HG03095 (cell line): ENCODE measurements around the gene CPNE1.
"Not testable (repeated sequence)": the region's sequence is repeated elsewhere in the genome, so short reads cannot be mapped to it uniquely, and the experiment has no call there.

Source experiments
- ATAC-seq: cut with Tn5 transposase; IDR thresholded peaks from one replicate; pipeline ENCODE4 v1.9.1; 2021; ENCODE audit warnings: moderate library complexity; ENCODE audit not compliant: unreplicated experiment

CPNE1 gene

DNA sequence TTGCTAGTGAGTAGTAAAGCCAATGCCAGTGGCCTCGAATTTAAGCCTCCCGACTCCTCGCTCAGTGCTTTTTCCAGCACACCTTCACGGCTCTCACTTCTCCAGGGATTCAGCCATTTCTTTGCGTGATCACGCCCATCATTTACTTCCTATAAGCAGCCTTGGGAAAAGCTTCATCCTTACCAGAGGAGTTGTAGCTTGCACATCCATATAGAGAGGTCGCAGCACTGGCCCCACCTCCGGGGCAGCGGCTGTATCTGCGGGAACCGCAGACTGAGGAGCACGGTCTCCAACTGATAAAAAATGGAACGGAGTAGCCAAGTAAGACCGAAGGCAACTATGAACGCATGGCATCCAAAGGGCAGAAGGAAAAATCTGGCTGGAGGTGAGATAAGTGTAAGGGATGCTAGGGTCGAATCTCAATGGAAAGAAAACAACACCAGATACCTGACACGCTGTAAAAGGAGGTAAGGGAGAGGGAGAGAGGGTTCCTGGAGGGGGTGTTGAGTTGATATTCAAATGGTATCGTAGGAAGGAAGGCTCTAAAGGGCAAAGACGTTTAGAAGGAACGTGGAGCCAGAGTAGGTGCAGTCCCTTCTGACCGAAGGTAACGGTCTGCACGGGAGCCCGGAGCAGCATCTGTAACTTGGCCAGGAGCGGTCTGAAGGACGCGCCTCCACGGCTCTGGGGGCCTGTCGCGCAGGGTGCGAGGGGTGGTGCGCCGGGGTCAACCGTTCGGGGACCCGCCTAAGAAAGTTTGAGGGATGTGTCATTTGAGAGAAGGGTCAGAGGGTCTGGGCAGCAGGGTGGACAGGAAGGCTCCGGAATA is 33.8 kb upstream of the CPNE1 start:
- peak; percentile 24 for ATAC-seq

DNA sequence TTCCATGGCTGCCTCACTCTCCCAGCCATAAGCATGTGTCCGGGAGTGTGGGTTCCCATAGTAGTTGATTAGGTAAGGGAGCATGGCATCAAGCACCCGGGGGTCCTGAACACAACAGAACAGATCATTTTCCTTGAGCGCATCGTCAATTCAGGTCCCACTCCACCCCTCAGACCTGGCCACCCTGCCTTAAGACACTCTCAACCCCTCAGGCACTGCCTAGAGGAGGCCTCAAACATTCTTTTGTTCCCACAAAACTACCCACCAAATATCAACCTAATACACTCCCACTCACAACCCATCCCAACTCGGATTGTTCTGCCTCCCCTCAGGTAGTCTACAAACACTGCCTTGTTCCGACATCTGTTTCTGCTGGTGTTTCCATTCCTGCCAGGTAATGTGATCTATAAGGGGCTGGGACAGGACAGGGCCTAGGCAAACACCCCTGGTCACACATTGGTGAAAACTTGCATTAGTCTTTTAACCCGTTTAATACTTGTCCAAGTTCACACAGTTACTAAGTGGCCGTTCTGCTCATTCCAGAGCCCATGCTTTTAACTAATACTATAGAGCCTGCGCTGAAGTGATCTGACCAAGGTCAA is 33.1 kb upstream of the CPNE1 start:
- ATAC-seq: no peak

DNA sequence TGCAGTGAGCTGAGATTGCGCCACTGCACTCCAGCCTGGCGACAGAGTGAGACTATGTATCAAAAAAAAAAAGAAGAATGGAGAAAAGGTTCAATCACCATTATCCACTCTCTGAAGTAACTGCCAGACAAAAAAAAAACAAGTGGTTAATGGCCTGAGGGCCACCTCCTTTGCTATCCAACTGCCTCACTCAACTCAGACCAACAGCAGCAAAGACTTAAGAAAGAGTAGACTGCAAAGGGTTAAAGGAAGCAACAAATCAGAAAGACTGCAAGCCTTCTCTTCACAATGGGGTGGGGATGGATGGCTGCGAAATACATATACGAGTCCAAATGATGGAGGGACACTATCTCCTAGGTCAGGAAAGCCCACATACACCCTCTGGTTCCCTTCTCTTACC is 31.3 kb upstream of the CPNE1 start:
- no peak for ATAC-seq

DNA sequence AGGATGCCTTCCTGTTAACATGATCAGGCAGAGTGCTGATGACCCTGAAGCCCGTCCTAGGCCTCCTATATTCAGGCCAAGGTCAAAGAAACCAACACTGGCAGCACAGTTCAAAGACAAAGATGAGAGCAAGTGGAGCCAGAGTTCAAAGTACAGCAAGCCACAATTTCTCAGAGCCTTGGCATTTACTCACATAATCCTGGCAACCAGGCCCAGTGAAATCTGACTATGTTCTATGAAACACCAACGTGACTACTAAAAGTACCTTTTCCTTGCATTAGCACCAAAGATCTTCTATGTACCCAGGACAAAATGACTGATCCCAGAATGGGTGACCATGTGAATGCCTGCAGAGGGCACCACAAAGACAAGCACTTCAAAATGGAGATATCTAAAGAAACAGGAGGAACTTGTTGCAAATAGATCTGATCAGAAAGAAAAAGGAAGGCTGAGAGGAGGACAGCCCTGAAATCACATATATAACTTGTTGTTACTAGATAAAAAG is 30.6 kb upstream of the CPNE1 start:
- no peak for ATAC-seq

DNA sequence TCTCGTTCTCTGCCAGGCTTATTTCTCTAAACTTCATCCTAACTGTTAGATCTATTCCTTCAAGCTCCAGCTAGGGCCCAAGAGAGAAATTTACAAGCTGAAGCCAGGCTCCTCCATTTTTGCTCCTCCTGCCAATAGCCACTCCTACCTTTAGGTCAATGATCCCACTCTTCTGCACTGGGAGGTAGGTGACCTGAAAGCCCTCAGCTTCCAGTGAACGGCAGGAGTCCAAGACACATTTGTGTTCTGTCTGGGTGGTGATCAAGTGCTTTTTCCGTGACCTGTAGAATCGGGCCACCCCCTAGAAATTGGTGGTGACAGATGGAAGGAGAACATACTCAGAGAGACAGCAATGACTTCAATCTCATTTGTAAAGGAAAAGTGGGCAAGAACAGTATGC is 25.6 kb upstream of the CPNE1 start:
- ATAC-seq: no peak

DNA sequence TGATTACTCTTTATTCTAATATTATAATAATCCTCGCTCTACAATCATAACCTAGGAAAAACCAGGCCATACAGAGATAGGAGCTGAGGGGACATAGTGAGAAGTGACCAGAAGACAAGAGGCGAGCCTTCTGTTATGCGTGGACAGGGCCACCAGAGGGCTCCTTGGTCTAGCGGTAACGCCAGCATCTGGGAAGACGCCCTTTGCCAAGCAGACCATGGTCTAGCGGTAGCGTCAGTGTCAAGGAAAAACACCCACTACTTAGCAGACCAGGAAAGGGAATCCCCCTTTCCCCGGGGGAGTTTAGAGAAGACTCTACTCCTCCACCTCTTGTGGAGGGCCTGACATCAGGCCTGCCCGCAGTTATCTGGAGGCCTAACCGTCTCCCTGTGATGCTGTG is 22.2 kb upstream of the CPNE1 start:
- not testable (repeated sequence) for ATAC-seq

DNA sequence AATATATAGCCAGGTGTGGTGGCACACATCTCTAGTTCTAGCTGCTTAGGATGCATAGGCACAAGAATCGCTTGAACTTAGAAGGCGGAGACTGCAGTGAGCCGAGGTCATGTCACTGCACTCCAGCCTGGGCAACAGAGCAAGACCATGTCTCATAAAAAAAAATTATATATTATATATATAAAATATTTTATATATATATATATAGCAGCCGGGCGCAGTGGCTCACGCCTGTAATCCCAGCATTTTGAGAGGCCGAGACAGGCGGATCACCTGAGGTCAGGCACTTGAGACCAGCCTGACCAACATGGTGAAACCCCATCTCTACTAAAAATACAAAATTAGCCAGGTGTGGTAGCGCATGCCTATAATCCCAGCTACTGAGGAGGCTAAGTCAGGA is 20.7 kb upstream of the CPNE1 start:
- not testable (repeated sequence) for ATAC-seq

DNA sequence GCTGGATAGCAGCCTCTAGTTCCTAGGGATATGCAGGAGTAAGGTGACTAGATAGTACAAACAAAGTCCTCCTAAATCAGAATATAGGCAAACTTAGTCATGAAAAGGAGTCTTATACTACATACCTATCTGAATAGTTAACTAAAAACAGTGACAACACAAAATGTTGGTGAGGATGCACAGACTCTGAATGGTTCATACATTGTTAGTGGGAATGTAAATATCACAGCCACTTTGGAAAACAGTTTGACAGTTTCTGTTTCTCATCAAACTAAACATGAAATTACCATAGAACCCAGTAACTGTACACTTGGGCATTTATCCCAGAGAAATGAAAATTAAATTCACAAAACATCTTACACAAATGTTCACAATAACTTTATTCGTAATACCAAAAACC is 17.3 kb upstream of the CPNE1 start:
- ATAC-seq: no peak

DNA sequence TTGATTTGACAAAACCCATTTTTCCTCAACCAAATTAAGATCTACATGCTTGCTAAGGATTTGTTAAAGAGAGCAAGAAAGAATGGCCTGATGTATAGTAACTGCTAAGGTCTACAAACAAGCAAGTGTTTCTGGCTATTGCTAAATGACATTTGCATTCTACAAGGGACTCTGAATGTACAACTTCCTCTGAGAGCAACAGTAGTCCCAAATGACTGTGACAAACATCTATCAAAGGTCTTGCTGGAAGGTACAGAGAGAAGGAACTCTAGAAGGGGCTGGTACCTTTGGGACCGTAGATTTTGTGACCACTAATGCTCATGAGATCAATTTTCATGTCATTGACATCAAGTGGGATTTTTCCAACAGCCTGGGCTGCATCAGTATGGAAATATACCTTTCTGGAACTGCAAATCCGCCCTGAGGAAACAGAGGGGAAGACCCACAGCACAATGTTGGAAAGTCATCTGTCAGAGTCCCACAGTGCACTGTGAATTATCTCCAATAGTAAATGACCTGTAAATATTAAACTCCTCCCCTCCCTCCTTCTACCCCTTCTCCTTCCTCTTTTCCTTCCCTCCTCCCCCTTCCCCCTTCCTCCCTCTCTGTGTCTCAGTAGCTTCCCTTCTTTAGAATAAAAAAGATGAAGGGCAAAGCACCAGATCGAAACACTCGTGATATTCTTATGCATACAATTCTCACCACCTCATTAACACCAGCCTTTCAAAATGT is 15.9 kb upstream of the CPNE1 start:
- no peak for ATAC-seq

DNA sequence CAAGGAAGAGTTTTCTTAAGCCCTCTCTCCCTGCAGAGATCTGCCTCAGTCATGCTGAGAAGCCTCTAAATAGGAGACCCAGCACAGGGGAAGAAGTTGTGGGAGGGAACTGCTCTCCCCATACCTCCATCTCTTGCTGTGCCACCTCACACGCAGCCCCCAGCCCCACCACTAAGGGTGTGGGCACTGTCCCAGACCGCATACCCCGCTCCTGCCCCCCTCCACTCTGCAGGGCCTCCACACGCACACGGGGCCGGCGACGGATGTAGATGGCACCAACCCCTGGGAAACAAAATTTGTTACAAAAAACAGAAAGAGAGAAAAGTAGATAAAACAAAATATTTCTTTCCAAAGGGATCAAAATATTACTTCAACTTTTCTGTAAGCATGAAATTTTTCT is 10.2 kb upstream of the CPNE1 start:
- ATAC-seq: no peak

DNA sequence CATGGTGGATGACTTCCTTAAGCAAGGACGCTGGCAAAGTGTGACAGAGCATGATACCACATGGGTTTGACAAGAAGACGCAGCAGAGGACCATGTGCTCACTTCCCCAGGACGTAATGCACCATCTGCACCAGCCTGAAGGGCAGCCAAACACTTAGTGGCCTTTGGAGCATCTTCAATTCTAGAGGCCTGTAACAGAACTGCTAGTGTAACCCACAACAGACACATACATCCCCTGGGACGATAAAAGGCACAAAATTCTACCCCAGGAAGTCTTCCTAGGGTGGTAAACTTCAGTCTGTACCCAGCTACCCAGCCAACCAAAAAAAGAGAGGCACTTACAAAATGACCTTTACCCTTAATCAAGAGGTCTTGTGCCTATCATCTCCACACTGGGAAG is 9.2 kb upstream of the CPNE1 start:
- ATAC-seq: no peak

DNA sequence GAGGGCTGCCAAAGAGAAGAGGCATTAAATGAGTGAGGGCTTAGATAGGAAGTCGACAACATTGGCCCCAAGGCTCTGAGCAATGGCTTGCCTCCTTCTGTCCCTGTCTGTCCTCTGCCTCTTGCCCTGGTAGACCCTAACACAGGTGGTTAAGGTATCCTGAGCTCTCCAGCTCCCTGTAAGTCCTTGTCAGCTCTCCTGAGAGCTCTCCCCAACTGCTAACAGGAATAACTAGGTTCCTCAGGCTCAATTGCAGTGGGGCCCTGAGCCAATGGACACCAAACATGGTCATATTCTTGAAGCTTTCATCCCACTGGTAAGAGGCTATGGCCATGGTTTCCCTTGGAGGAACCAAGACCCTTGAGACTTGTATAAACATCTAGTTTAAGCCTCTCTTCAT is 5.0 kb upstream of the CPNE1 start:
- no peak for ATAC-seq

DNA sequence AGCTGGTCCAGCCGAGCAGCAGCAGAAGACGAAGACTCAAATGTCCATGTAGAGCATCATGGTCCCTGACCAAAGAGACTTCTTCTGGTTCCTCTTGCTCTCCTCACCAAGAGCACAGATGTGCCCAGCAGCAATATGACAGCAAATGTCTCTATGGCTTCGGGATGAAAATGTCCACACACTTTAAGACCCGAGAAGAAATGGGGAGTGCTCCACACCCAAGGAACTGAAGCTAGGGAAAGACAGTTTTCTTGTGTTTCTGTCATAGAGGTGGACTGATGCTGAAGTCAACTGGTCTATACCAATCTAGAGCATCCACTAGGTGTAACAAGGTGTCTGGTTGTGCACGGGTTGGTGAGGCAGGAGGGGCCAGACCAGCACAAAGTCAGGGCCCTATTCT is 4.5 kb upstream of the CPNE1 start:
- no peak for ATAC-seq

DNA sequence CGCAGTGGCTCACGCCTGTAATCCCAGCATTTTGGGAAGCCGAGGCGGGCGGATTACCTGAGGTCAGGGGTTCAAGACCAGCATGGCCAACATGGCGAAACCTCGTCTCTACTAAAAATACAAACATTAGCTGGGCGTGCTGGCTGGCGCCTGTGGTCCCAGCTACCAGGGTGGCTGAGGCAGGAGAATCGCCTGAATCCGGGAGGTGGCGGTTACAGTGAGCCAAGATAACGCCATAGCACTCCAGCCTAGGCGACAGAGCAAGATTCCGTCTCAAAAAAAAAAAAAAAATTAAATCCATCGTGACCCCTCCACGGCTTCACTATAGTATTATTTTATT is 1.2 kb upstream of the CPNE1 start:
- no peak for ATAC-seq

DNA sequence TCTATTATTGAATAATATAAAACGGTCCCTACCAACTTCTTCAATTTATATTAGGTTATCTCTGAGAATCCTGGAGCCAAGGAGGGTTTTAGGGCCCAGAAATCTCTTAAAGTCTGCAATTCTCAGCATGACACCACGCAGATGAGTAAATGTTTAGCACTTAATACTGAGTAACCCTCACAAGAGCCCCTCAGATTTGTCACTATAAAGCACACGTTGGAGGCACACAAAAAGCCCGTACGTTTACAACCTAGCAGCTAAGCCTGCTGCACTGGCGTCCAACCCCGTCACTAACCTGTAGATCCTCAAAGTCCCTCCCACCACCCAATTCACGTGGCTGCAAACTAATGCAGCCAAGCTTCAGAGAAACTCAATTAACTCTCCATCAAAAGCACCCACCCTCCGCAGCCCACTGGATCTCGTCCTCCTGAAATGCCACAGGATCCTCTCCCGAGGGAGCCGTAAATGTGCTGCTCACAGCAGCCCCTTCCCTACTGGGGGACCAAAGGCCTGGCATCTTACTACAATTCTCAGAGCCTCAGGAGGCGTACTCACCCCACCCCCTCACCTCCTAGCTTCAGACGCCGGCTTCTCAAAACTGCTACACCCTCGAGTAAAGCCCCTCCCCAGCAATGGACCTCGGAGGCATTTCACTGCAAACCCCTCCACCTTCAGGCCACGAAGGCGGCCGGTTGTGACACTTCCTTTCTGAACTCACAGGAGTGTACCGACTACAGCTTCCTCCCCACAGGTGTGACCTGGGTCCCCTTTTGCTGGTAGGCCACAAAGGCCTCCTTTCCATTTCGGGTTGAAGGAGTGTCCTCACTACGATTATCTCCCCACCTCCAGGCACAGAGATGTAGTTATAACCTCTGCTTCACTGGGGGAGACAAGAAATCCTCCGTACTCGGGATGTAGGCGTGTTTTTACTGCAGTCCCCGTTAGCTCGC is 909 bp downstream of the CPNE1 start:
- peak; percentile 34 for ATAC-seq

DNA sequence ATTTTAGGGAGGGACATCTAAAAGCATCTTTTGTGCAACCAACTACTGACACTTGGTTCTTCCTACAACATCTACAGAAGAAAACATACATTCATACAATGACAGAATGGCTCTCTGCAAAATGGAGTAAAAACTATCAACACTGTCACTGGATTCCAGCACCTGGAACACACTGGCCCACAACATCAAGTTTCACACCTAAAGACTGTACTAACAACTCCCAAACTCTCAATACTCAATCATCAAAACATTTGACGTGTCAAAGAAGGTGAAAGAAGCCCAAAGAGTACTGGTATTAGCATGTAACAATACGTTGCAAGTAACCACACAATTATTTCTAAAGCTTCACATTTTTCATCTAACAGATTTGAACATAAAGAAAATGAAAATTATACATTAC is 2.1 kb downstream of the CPNE1 start:
- no peak for ATAC-seq

DNA sequence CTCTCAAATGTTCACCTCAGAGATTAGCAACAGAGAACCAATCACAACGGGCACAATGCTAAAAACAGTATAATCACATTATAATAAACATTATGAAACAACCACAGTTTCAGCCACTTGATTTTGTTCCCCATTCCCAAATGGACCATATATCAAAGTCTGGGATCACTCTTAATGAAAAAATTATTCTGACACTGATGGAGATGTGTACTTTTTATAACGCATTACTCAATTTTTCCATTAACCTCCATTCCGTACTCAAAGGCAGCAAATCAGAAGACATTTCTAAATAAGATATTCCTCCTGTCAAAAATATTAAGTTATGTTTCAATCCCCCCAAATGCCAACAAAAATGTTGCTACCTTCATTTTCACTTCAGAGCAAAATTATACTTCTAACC is 2.8 kb downstream of the CPNE1 start:
- ATAC-seq: no peak

DNA sequence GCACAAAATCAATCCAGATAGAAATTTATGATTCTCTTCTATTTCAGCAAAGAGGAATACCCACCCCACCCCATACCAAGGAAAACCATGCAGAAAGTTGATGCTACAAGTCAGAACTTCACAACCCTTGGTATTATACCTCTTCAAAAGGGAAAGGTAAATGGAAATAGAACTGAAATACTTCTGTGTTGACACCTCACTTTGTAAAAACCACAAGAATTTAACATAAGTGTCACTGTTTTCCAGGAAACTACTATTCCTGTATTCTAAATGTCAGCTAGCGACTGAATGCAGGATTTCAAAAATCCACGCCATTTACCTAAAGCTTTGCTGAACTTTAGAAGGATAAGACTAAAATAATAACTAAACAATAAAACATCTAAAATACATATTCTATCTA is 3.6 kb downstream of the CPNE1 start:
- ATAC-seq: no peak

DNA sequence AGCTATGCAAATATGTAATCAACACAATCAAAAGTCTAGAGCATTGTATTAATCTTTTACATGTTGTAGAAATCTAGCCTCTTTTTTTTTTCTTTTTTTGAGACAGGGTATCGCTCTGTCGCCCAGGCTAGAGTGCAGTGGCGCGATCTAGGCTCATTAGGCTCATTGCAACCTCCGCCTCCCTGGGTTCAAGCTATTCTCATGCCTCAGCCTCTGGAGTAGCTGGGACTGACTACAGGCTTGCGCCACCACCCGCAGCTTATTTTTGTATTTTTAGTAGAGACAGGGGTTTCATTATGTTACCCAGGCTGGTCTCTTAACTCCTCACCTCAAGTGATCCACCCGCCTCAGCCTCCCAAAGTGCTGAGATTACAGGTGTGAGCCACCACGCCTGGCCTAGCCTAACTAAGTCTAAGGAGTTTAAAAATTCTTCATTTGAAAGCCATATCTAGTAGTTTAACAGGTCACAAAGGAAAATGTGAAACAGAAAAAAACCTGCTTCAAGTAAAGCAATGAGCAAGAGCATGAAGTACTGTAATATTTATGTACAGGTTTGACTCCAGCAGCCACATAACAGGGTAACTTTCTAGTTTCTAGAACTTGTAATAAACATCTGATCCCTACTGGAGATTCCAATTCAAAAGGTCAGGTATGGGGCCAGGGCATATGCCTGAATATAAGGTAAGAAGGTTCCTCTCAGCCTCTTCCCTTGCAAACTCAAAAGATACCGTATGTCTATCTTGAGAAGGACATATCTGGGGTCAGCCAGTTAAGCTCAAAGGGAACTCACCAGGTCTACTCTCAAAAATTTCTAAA is 4.4 kb downstream of the CPNE1 start:
- no peak for ATAC-seq

DNA sequence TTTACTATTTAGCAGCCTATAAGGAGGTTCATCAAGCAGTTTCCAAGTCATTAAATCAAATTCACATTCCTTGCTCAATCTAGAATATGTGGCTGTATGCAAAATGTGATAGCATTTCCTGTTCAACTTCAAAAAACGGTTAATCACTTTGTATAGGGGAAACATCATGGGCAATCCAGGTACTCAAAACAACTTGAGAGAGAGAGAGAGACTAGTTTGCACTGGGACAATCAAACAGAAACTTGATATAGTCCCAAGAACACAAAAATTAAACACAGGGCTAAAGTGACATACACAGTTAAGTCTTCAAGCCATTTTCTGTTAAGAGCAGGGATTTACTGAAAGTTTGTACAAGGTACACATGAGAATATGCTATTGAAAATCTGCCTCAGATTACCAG is 7.4 kb downstream of the CPNE1 start:
- no peak for ATAC-seq
